H1 (cell line): ENCODE measurements around the gene CFAP298.

ENCODE experiments used
- BRCA1 ChIP-seq: IDR thresholded peaks from 2 replicates; pipeline ENCODE4 v1.6.1; 2012; ENCODE audit warnings: low read depth, low read length, improper control_type of control experiment
- CEBPB ChIP-seq: IDR thresholded peaks from 2 replicates; pipeline ENCODE4 v1.6.1; 2012; ENCODE audit warnings: low read depth, low read length
- CHD2 ChIP-seq: IDR thresholded peaks from 2 replicates; pipeline ENCODE4 v1.6.1; 2012; ENCODE audit warnings: low read length, improper control_type of control experiment
- EGR1 ChIP-seq: IDR thresholded peaks from 2 replicates; pipeline ENCODE4 v1.6.1; 2011; ENCODE audit warnings: low read depth, low read length, borderline replicate concordance
- FOSL1 ChIP-seq: IDR thresholded peaks from 2 replicates; pipeline ENCODE4 v1.6.1; 2011; ENCODE audit warnings: mild to moderate bottlenecking, low read depth, low read length, moderate library complexity; ENCODE audit not compliant: insufficient read depth
- GABPA ChIP-seq: IDR thresholded peaks from 2 replicates; pipeline ENCODE4 v1.6.1; 2011; ENCODE audit warnings: mild to moderate bottlenecking, low read length, moderate library complexity, borderline replicate concordance; ENCODE audit not compliant: insufficient read depth
- MAFK ChIP-seq: IDR thresholded peaks from 2 replicates; pipeline ENCODE4 v1.6.1; 2012; ENCODE audit warnings: low read depth, mild to moderate bottlenecking, improper control_type of control experiment, low read length
- PHF8 ChIP-seq: fragments of 200-600 bp; sonication (generic); conservative IDR thresholded peaks from 2 replicates; pipeline ENCODE4 v1.7.1; 2012; ENCODE audit warnings: low read depth, mild to moderate bottlenecking, inconsistent platforms, low read length, moderate library complexity
- POLR2A ChIP-seq, 2 experiments: IDR thresholded peaks; 1 replicate in 1 of 2; 2 replicates in 1 of 2; pipeline ENCODE4 v1.6.1; 2011; ENCODE audit warnings: low read depth in 2 of 2, low read length in 2 of 2, mild to moderate bottlenecking in 2 of 2; ENCODE audit errors: control extremely low read depth in 1 of 2
- RAD21 ChIP-seq, 2 experiments: IDR thresholded peaks in 1 of 2; conservative IDR thresholded peaks in 1 of 2; 2 replicates each; pipeline ENCODE4 v1.6.1; 2011; ENCODE audit warnings: low read depth in 2 of 2, low read length in 2 of 2, improper control_type of control experiment in 1 of 2, inconsistent platforms in 1 of 2, mild to moderate bottlenecking in 1 of 2, moderate library complexity in 1 of 2
- SRF ChIP-seq: IDR thresholded peaks from 2 replicates; pipeline ENCODE4 v1.6.1; 2011; ENCODE audit warnings: mild to moderate bottlenecking, low read depth, low read length, moderate library complexity
- TF ChIP-seq, protein P1 (sequence below), 3 experiments: IDR thresholded peaks; 1 replicate in 2 of 3; 2 replicates in 1 of 3; pipeline versions ENCODE4 v1.5.1 to v1.6.1; 2011; ENCODE audit warnings: low read length in 3 of 3, mild to moderate bottlenecking in 3 of 3, inconsistent platforms in 2 of 3, low read depth in 1 of 3, moderate library complexity in 1 of 3; ENCODE audit not compliant: insufficient read depth in 1 of 3; ENCODE audit errors: control extremely low read depth in 1 of 3
- TF ChIP-seq, protein P2 (sequence below): IDR thresholded peaks from 2 replicates; pipeline ENCODE4 v1.6.1; 2012; ENCODE audit warnings: low read length, inconsistent platforms

DNA sequence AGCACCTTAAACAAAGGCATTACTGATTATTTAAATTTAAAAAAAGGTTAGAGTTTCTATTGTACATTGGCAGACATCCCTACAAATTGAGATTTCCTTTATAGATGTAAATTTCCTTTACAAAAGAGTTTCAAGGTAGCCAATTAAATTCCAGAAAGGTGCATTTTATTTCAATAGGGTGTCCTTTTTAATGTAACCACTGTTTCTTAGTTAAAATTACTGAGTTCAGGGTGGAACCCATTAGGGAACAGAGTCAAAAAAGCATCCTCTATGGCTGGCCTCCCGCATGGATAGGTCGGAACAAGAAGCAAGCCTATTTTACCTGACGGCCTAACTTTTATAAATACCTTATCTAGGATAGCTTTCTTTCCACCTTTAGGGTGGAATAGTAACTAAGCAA lies 51.3 kb downstream of the CFAP298 start:
- TF ChIP-seq, protein P1, sequence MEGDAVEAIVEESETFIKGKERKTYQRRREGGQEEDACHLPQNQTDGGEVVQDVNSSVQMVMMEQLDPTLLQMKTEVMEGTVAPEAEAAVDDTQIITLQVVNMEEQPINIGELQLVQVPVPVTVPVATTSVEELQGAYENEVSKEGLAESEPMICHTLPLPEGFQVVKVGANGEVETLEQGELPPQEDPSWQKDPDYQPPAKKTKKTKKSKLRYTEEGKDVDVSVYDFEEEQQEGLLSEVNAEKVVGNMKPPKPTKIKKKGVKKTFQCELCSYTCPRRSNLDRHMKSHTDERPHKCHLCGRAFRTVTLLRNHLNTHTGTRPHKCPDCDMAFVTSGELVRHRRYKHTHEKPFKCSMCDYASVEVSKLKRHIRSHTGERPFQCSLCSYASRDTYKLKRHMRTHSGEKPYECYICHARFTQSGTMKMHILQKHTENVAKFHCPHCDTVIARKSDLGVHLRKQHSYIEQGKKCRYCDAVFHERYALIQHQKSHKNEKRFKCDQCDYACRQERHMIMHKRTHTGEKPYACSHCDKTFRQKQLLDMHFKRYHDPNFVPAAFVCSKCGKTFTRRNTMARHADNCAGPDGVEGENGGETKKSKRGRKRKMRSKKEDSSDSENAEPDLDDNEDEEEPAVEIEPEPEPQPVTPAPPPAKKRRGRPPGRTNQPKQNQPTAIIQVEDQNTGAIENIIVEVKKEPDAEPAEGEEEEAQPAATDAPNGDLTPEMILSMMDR (IDR thresholded peaks at IDR 0.05; ENCODE audit: control extremely low read depth in 1 of 3, insufficient read depth in 1 of 3, low read depth in 1 of 3, low read length in 3 of 3), result no peak
- TF ChIP-seq RAD21 (IDR thresholded peaks at IDR 0.05 in 1 of 2, conservative IDR thresholded peaks at IDR 0.05 in 1 of 2; ENCODE audit: low read depth in 2 of 2, low read length in 2 of 2) (no peak), SRF (no peak), POLR2A (IDR thresholded peaks at IDR 0.05; ENCODE audit: control extremely low read depth in 1 of 2, low read depth in 2 of 2, low read length in 2 of 2) (no peak), GABPA (no peak), FOSL1 (no peak), BRCA1 (no peak), PHF8 (no peak), MAFK (no peak), CHD2 (no peak), EGR1 (no peak), CEBPB (no peak)
- TF ChIP-seq, protein P2, sequence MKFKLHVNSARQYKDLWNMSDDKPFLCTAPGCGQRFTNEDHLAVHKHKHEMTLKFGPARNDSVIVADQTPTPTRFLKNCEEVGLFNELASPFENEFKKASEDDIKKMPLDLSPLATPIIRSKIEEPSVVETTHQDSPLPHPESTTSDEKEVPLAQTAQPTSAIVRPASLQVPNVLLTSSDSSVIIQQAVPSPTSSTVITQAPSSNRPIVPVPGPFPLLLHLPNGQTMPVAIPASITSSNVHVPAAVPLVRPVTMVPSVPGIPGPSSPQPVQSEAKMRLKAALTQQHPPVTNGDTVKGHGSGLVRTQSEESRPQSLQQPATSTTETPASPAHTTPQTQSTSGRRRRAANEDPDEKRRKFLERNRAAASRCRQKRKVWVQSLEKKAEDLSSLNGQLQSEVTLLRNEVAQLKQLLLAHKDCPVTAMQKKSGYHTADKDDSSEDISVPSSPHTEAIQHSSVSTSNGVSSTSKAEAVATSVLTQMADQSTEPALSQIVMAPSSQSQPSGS, result no peak
